Activated CD4-positive, alpha-beta T cell treated with anti-CD3 and anti-CD28 coated beads, Interleukin-2, amount 10 ng/mL, durations not matched to agents 7 days and 5 days (primary cell): ENCODE results near the gene INSC. TPM values are rescaled to one million over a fixed set of nuclear protein-coding genes. Genes with fewer than 3 reads are reported as not detected.

Experiments
- CTCF ChIA-PET: fragments of 350-600 bp; sonication (Branson Sonifier 250); formaldehyde crosslinking; loops from one replicate; lab custom pipeline; 2021; ENCODE audit warnings: antibody characterized with exemption; lab: Charles Lee
- POLR2A ChIA-PET: fragments of 350-600 bp; sonication (Branson Sonifier 250); formaldehyde crosslinking; loops from one replicate; lab custom pipeline; 2021; ENCODE audit warnings: antibody characterized with exemption; lab: Charles Lee
- DNase-seq: peaks from one replicate; pipeline ENCODE4 v3.0.0-alpha.2; 2020
- H3K27ac Mint-ChIP-seq: one replicate; pipeline ENCODE4 v1.8.0; 2021; ENCODE audit warnings: mild to moderate bottlenecking, moderate library complexity, mixed read lengths
- H3K27me3 Mint-ChIP-seq: one replicate; pipeline ENCODE4 v1.8.0; 2021; ENCODE audit warnings: mixed read lengths
- H3K36me3 Mint-ChIP-seq: one replicate; pipeline ENCODE4 v1.8.0; 2021; ENCODE audit warnings: low read depth, mixed read lengths
- H3K4me1 Mint-ChIP-seq: one replicate; pipeline ENCODE4 v1.8.0; 2021; ENCODE audit warnings: mixed read lengths
- H3K4me3 Mint-ChIP-seq: one replicate; pipeline ENCODE4 v1.8.0; 2021; ENCODE audit warnings: mild to moderate bottlenecking, moderate library complexity, mixed read lengths
- H3K9me3 Mint-ChIP-seq: one replicate; pipeline ENCODE4 v1.8.0; 2021; ENCODE audit warnings: mixed read lengths
- total RNA-seq, 2 experiments: library from RNA; stranded (reverse); gene quantifications; one replicate each; pipeline ENCODE4 v1.2.3, GENCODE V29; 2021

INSC gene
- total RNA-seq, 2 experiments from 2014 or later = 0.23 TPM; not detected in 1

GRCh38 chr11:15113381-15113780 lies 1.3 kb upstream of the INSC start:
- Mint-ChIP-seq H3K27me3 (peaks cover 31% of the 10 kb centered on the region), H3K27ac (no peak overlapping the region), H3K4me3 (no peak overlapping the region), H3K36me3 (peaks cover 5% of the 10 kb centered on the region), H3K9me3 (no peaks in the 10 kb centered on the region), H3K4me1 (peaks cover 25% of the 10 kb centered on the region)
- peak; percentile 14 for DNase-seq
- POLR2A ChIA-PET = interaction anchor here (0.7 kb wide), 1 partner anchor 47 kb away, joined by 10 read pairs; no protein-coding TSS in a partner anchor
- CTCF ChIA-PET = interaction anchor here (1.0 to 3.3 kb wide), 3 partner anchors 13 to 39 kb away, joined by 3 to 11 read pairs (median 6); no protein-coding TSS in a partner anchor

- H3K4me1 Mint-ChIP-seq = peaks cover 41% of the 10 kb centered on the region
- no peak overlapping the region for H3K4me3 Mint-ChIP-seq
Measured at GRCh38 chr11:15115686-15116085, 963 bp downstream of the INSC start.

GRCh38 chr11:15117751-15118150 lies 3.0 kb downstream of the INSC start:
- CTCF ChIA-PET = interaction anchor here (1.1 to 3.6 kb wide), 7 partner anchors 8 to 43 kb away, joined by 3 to 12 read pairs (median 3); no protein-coding TSS in a partner anchor
- POLR2A ChIA-PET = no interaction called here
- Mint-ChIP-seq H3K4me3 (no peak overlapping the region), H3K27me3 (peaks cover 37% of the 10 kb centered on the region), H3K36me3 (peaks cover 5% of the 10 kb centered on the region), H3K4me1 (peaks cover 41% of the 10 kb centered on the region), H3K27ac (no peak overlapping the region), H3K9me3 (no peaks in the 10 kb centered on the region)
- no peak for DNase-seq

More at GRCh38 chr11:15115686-15116085, 963 bp downstream of the INSC start:
- Mint-ChIP-seq H3K27me3 (peaks cover 31% of the 10 kb centered on the region), H3K9me3 (no peaks in the 10 kb centered on the region), H3K36me3 (peaks cover 5% of the 10 kb centered on the region), H3K27ac (no peak overlapping the region)
- ChIA-PET CTCF (interaction anchor here (0.8 to 3.6 kb wide), 6 partner anchors 10 to 172 kb away, joined by 3 to 12 read pairs (median 5); no protein-coding TSS in a partner anchor), POLR2A (no interaction called here)
- no peak for DNase-seq

GRCh38 chr11:15118431-15118830 lies 3.7 kb downstream of the INSC start:
- Mint-ChIP-seq H3K4me1 (peaks cover 36% of the 10 kb centered on the region), H3K36me3 (peaks cover 4% of the 10 kb centered on the region), H3K27ac (no peak overlapping the region), H3K4me3 (no peak overlapping the region), H3K27me3 (peaks cover 37% of the 10 kb centered on the region), H3K9me3 (no peaks in the 10 kb centered on the region)
- peak; percentile 12 for DNase-seq
- ChIA-PET POLR2A (no interaction called here), CTCF (interaction anchor here (0.9 to 3.6 kb wide), 4 partner anchors 13 to 44 kb away, joined by 3 to 12 read pairs (median 6); no protein-coding TSS in a partner anchor)

- Mint-ChIP-seq H3K9me3 (no peaks in the 10 kb centered on the region), H3K27me3 (peaks cover 36% of the 10 kb centered on the region), H3K4me1 (peaks cover 30% of the 10 kb centered on the region), H3K36me3 (no peaks in the 10 kb centered on the region), H3K4me3 (no peak overlapping the region), H3K27ac (no peak overlapping the region)
- no peak for DNase-seq
- ChIA-PET CTCF (interaction anchor here (0.9 to 3.6 kb wide), 3 partner anchors 14 to 45 kb away, joined by 3 to 12 read pairs (median 10); no protein-coding TSS in a partner anchor), POLR2A (no interaction called here)
Measured at GRCh38 chr11:15119352-15119751, 4.6 kb downstream of the INSC start.

GRCh38 chr11:15119826-15120225 lies 5.1 kb downstream of the INSC start:
- peaks cover 29% of the 10 kb centered on the region for H3K4me1 Mint-ChIP-seq

GRCh38 chr11:15123849-15124248 lies 9.1 kb downstream of the INSC start:
- ChIA-PET CTCF (interaction anchor here (1.0 to 2.5 kb wide), 3 partner anchors 13 to 22 kb away, joined by 3 to 7 read pairs (median 4); no protein-coding TSS in a partner anchor), POLR2A (no interaction called here)
- no peaks in the 10 kb centered on the region for H3K9me3 Mint-ChIP-seq

More at GRCh38 chr11:15119826-15120225, 5.1 kb downstream of the INSC start:
- Mint-ChIP-seq H3K27me3 (peaks cover 37% of the 10 kb centered on the region), H3K36me3 (no peaks in the 10 kb centered on the region), H3K9me3 (no peaks in the 10 kb centered on the region), H3K27ac (no peak overlapping the region), H3K4me3 (no peak overlapping the region)
- ChIA-PET CTCF (no interaction called here), POLR2A (no interaction called here)
- no peak for DNase-seq

GRCh38 chr11:15124528-15124927 lies 9.8 kb downstream of the INSC start:
- Mint-ChIP-seq H3K9me3 (no peaks in the 10 kb centered on the region), H3K4me1 (peaks cover 5% of the 10 kb centered on the region), H3K36me3 (no peaks in the 10 kb centered on the region), H3K27ac (no peak overlapping the region), H3K27me3 (peaks cover 23% of the 10 kb centered on the region), H3K4me3 (no peak overlapping the region)
- DNase-seq = no peak
- CTCF ChIA-PET = interaction anchor here (0.8 to 3.1 kb wide), 4 partner anchors 10 to 78 kb away, joined by 3 to 11 read pairs (median 5); partner anchors contain the start of gene INSC
- POLR2A ChIA-PET = no interaction called here

More at GRCh38 chr11:15123849-15124248, 9.1 kb downstream of the INSC start:
- no peak overlapping the region for H3K27ac Mint-ChIP-seq
- H3K4me3 Mint-ChIP-seq = no peak overlapping the region
- H3K36me3 Mint-ChIP-seq = no peaks in the 10 kb centered on the region
- peaks cover 12% of the 10 kb centered on the region for H3K4me1 Mint-ChIP-seq
- peaks cover 23% of the 10 kb centered on the region for H3K27me3 Mint-ChIP-seq
- no peak for DNase-seq

GRCh38 chr11:15127341-15127740 lies 12.6 kb downstream of the INSC start:
- no peak for DNase-seq
- Mint-ChIP-seq H3K4me1 (no peaks in the 10 kb centered on the region), H3K27ac (no peak overlapping the region), H3K4me3 (no peak overlapping the region), H3K27me3 (peaks cover 33% of the 10 kb centered on the region), H3K36me3 (no peaks in the 10 kb centered on the region), H3K9me3 (no peaks in the 10 kb centered on the region)
- CTCF ChIA-PET = interaction anchor here (0.6 to 3.1 kb wide), 5 partner anchors 10 to 803 kb away, joined by 3 to 11 read pairs (median 4); partner anchors contain the start of gene INSC
- POLR2A ChIA-PET = interaction anchor here (0.6 kb wide), 1 partner anchor 56 kb away, joined by 3 read pairs; no protein-coding TSS in a partner anchor

GRCh38 chr11:15128621-15129020 lies 13.9 kb downstream of the INSC start:
- H3K4me3 Mint-ChIP-seq = no peak overlapping the region
- H3K4me1 Mint-ChIP-seq = no peaks in the 10 kb centered on the region
- ChIA-PET CTCF (interaction anchor here (0.7 to 1.1 kb wide), 3 partner anchors 10 to 725 kb away, joined by 3 to 4 read pairs (median 3); no protein-coding TSS in a partner anchor), POLR2A (no interaction called here)
- no peaks in the 10 kb centered on the region for H3K9me3 Mint-ChIP-seq
- H3K36me3 Mint-ChIP-seq = no peaks in the 10 kb centered on the region
- H3K27me3 Mint-ChIP-seq = peaks cover 35% of the 10 kb centered on the region
- no peak for DNase-seq
- no peak overlapping the region for H3K27ac Mint-ChIP-seq

GRCh38 chr11:15136166-15136565 lies 21.4 kb downstream of the INSC start:
- no peak for DNase-seq
- H3K9me3 Mint-ChIP-seq = no peaks in the 10 kb centered on the region
- no peaks in the 10 kb centered on the region for H3K4me1 Mint-ChIP-seq

GRCh38 chr11:15139096-15139770 lies 24.5 kb downstream of the INSC start:
- no peaks in the 10 kb centered on the region for H3K9me3 Mint-ChIP-seq
- CTCF ChIA-PET = interaction anchor here (0.7 to 2.1 kb wide), 6 partner anchors 11 to 31 kb away, joined by 3 to 8 read pairs (median 4); no protein-coding TSS in a partner anchor
- H3K4me3 Mint-ChIP-seq = no peak overlapping the region
- no peaks in the 10 kb centered on the region for H3K4me1 Mint-ChIP-seq
- DNase-seq = no peak
- no peak overlapping the region for H3K27ac Mint-ChIP-seq
- H3K36me3 Mint-ChIP-seq = no peaks in the 10 kb centered on the region
- H3K27me3 Mint-ChIP-seq = peaks cover 6% of the 10 kb centered on the region
- POLR2A ChIA-PET = no interaction called here

More at GRCh38 chr11:15136166-15136565, 21.4 kb downstream of the INSC start:
- Mint-ChIP-seq H3K4me3 (no peak overlapping the region), H3K36me3 (no peaks in the 10 kb centered on the region), H3K27me3 (peaks cover 22% of the 10 kb centered on the region), H3K27ac (no peak overlapping the region)
- ChIA-PET CTCF (no interaction called here), POLR2A (no interaction called here)
